Calu3 (cell line): ENCODE data around the gene GPR31. TPM values are rescaled to one million over a fixed set of nuclear protein-coding genes. Genes with fewer than 3 reads are reported as not detected.
"Not testable (repeated sequence)": the region's sequence is repeated elsewhere in the genome, so short reads cannot be mapped to it uniquely, and the experiment has no call there.

Source experiments
- BruUV-seq: library from RNA; stranded (reverse); fragments of 400-500 nt; replicated peaks from 2 replicates; lab custom pipeline; 2021; lab: Mats Ljungman, UMichigan
- CTCF ChIA-PET: fragments of 300-600 bp; sonication (Branson Sonifier 250); formaldehyde crosslinking; loops from one replicate; lab custom pipeline; 2022; ENCODE audit warnings: antibody characterized with exemption; lab: Charles Lee
- DNase-seq: peaks from one replicate; pipeline ENCODE4 v3.0.0; 2022
- H3K27ac Mint-ChIP-seq: one replicate; pipeline ENCODE4 v1.8.0; 2022; ENCODE audit warnings: mixed read lengths; ENCODE audit not compliant: unreplicated experiment
- H3K27me3 Mint-ChIP-seq: one replicate; pipeline ENCODE4 v1.8.0; 2022; ENCODE audit warnings: mixed read lengths; ENCODE audit not compliant: unreplicated experiment
- H3K36me3 Mint-ChIP-seq: one replicate; pipeline ENCODE4 v1.8.0; 2022; ENCODE audit warnings: mild to moderate bottlenecking, moderate library complexity, mixed read lengths; ENCODE audit not compliant: insufficient read depth, unreplicated experiment
- H3K4me1 Mint-ChIP-seq: one replicate; pipeline ENCODE4 v1.8.0; 2022; ENCODE audit warnings: mild to moderate bottlenecking, low read depth, mixed read lengths; ENCODE audit not compliant: unreplicated experiment
- H3K4me3 Mint-ChIP-seq: one replicate; pipeline ENCODE4 v1.8.0; 2022; ENCODE audit warnings: mild to moderate bottlenecking, low read depth, moderate library complexity, mixed read lengths; ENCODE audit not compliant: unreplicated experiment
- H3K9me3 Mint-ChIP-seq: one replicate; pipeline ENCODE4 v1.8.0; 2022; ENCODE audit warnings: low read depth, mixed read lengths; ENCODE audit not compliant: unreplicated experiment
- intact Hi-C: fragments of 100-400 bp; cut with micrococcal nuclease; formaldehyde crosslinking; loops from one replicate; pipeline ENCODE4 v1.10.0; 2022; ENCODE audit not compliant: unreplicated experiment
- total RNA-seq: library from RNA; stranded (reverse); gene quantifications from 2 replicates; pipeline ENCODE4 v1.2.3, GENCODE V29; 2022

Gene GPR31
- total RNA-seq, 1 experiment from 2014 or later, result not detected

GRCh38 chr6:167178896-167179655, 21.3 kb upstream of the GPR31 start:
- DNase-seq, BruUV-seq, intact Hi-C loops: not testable (repeated sequence)

DNA sequence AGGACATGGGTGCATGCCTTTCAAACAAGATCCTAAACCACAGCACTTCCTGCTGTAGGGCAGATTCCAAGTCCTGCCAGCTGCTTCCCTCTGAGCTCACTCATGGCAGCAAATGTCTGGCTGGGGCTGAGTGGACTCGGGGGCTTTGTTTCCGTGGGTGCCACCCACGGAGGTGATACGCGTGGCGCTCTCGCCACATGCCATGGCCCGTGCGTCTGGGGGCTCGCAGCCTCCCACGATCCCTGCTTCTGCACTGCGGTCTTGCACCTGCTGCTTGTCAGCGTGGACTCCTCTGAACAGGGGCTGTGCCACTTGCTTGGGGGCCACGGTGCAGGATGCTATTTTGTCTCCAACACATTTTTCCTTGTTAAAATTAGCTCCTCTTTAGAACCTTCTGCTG, 19.5 kb upstream of the GPR31 start:
- H3K9me3 Mint-ChIP-seq, H3K4me1 Mint-ChIP-seq, DNase-seq: not testable (repeated sequence)

More at GRCh38 chr6:167178896-167179655, 21.3 kb upstream of the GPR31 start:
- H3K9me3 Mint-ChIP-seq, CTCF ChIA-PET, H3K27ac Mint-ChIP-seq, H3K4me3 Mint-ChIP-seq, H3K4me1 Mint-ChIP-seq, H3K36me3 Mint-ChIP-seq: not testable (repeated sequence)
- H3K27me3 Mint-ChIP-seq, result peaks cover 22% of the 10 kb centered on the region

DNA sequence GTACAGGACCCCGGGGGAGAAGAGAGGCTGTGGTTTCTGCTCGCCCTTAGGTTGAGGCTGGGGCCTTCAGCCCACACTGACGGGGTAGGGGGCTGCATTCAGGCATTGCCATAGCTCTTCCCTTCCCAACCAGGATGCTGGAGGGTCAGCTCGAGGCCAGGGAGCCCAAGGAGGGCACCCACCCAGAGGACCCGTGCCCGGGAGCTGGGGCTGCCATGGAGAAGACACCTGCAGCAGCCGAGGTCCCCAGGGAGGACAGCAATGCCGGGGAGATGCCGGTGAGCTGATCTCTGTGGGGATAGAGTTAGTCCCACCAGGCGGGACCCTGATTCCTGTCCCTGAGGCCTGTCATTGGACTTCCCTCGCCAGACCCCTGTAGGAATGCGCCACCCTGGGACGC, 14.2 kb upstream of the GPR31 start:
- DNase-seq, BruUV-seq, H3K27ac Mint-ChIP-seq, H3K9me3 Mint-ChIP-seq, H3K4me3 Mint-ChIP-seq, CTCF ChIA-PET, intact Hi-C loops, H3K4me1 Mint-ChIP-seq, H3K36me3 Mint-ChIP-seq: not testable (repeated sequence)
- H3K27me3 Mint-ChIP-seq, result peaks cover 60% of the 10 kb centered on the region

More for the DNA sequence above, 19.5 kb upstream of the GPR31 start:
- H3K27ac Mint-ChIP-seq, H3K36me3 Mint-ChIP-seq, CTCF ChIA-PET, H3K4me3 Mint-ChIP-seq, intact Hi-C loops, BruUV-seq: not testable (repeated sequence)
- peaks cover 25% of the 10 kb centered on the region for H3K27me3 Mint-ChIP-seq

DNA sequence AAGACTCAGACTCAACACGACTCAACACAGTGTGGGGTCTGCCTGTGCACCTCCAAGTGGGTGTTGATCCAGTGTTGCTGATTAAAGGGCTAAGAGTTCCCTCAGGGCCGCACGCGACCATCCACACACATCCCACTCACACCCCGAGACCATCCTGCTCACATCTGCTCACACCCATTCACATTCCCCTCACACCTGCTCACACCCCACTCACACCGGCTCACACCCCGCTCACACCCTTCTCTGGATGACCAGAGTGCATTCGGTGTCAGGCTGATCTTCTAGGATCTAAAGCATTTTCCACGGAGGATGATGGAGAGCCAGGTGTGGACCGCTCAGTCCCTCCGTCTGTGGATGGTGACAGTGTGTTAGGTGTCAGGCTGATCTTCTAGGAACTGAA, 13.5 kb upstream of the GPR31 start:
- H3K27me3 Mint-ChIP-seq, result peaks cover 66% of the 10 kb centered on the region
- H3K36me3 Mint-ChIP-seq, H3K27ac Mint-ChIP-seq, BruUV-seq, intact Hi-C loops, H3K4me3 Mint-ChIP-seq, H3K4me1 Mint-ChIP-seq, DNase-seq, CTCF ChIA-PET, H3K9me3 Mint-ChIP-seq: not testable (repeated sequence)

DNA sequence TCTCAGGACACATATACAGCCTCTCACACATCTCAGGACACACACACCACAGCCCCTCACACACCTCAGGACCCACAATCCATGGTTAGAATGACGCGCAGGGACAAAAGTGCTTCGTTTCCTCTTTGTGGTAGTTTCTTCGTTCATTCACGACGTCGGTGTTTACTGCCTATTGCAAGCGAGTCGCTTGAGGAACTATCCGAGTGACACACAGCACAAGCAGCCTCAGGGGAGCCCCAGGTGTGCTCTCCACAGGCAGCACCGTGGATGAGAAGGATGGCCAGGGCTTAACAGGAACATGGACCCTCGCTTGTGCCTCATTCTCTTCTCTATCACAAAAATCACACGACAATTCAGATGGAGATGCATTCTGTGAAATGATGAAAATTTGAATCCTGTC, 12.1 kb upstream of the GPR31 start:
- H3K4me1 Mint-ChIP-seq, BruUV-seq, H3K4me3 Mint-ChIP-seq, H3K27ac Mint-ChIP-seq, H3K36me3 Mint-ChIP-seq, intact Hi-C loops, DNase-seq, CTCF ChIA-PET, H3K9me3 Mint-ChIP-seq: not testable (repeated sequence)
- H3K27me3 Mint-ChIP-seq, result peaks cover 80% of the 10 kb centered on the region

DNA sequence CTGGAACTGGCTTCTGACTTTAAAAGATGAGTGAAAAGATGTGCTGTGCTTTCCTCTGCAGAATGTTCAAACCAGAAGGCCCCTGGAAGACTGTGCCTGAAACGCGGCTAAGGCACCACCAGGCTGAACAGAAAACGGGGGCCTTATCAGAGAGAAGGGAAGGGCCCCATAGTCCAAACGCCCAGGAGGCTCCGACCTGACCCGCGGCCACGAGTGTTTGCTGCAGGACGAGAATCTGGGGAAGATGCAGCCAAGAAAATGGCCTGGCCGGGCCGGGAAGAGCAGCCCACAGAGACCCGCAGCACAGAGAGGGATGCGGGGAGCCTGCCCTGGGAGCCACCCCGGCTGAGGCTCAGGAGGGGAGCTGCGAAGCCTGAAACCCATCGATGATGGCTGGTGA, 10.5 kb upstream of the GPR31 start:
- H3K9me3 Mint-ChIP-seq, H3K4me1 Mint-ChIP-seq, BruUV-seq, H3K27ac Mint-ChIP-seq, DNase-seq, H3K4me3 Mint-ChIP-seq, CTCF ChIA-PET, intact Hi-C loops, H3K36me3 Mint-ChIP-seq: not testable (repeated sequence)
- peaks cover 85% of the 10 kb centered on the region for H3K27me3 Mint-ChIP-seq

GRCh38 chr6:167167699-167168098, 9.9 kb upstream of the GPR31 start:
- peaks cover 86% of the 10 kb centered on the region for H3K27me3 Mint-ChIP-seq
- H3K9me3 Mint-ChIP-seq, DNase-seq, H3K4me3 Mint-ChIP-seq, H3K36me3 Mint-ChIP-seq, BruUV-seq, H3K4me1 Mint-ChIP-seq, CTCF ChIA-PET, intact Hi-C loops, H3K27ac Mint-ChIP-seq: not testable (repeated sequence)
